GM23338 (cell line): ENCODE results near the gene ACTL6B. TPM values are rescaled to one million over a fixed set of nuclear protein-coding genes. Genes with fewer than 3 reads are reported as not detected.

Experiments used
- ATAC-seq: fragments of 200-7000 bp; cut with Tn5 transposase; 3 replicates; pipeline ENCODE4 v1.9.1; 2020
- DNase-seq: peaks from one replicate; pipeline ENCODE4 v3.0.0-alpha.2; 2015; ENCODE audit warnings: low spot score
- H2AFZ ChIP-seq: fragments of 200-600 bp; sonication (generic); 2 replicates; pipeline ENCODE4 v1.8.0; 2016; ENCODE audit warnings: antibody characterized with exemption, mild to moderate bottlenecking, moderate library complexity
- H3F3A ChIP-seq: fragments of 200-600 bp; sonication (generic); replicated peaks from 2 replicates; pipeline ENCODE4 v1.8.0; 2017; ENCODE audit warnings: antibody characterized with exemption, mixed run types, low read depth
- H3K27ac ChIP-seq: fragments of 200-600 bp; sonication (generic); 2 replicates; pipeline ENCODE4 v1.6.1; 2016; ENCODE audit warnings: low read depth
- H3K27me3 ChIP-seq: fragments of 200-600 bp; sonication (generic); 2 replicates; pipeline ENCODE4 v1.8.0; 2016; ENCODE audit warnings: mild to moderate bottlenecking, mixed run types, moderate library complexity; ENCODE audit not compliant: insufficient read depth
- H3K36me3 ChIP-seq: fragments of 200-600 bp; sonication (generic); 2 replicates; pipeline ENCODE4 v1.8.0; 2016; ENCODE audit warnings: mild to moderate bottlenecking; ENCODE audit not compliant: insufficient read depth
- H3K4me1 ChIP-seq: fragments of 200-600 bp; sonication (generic); 2 replicates; pipeline ENCODE4 v1.8.0; 2016; ENCODE audit warnings: mild to moderate bottlenecking, moderate library complexity; ENCODE audit not compliant: insufficient read depth
- H3K4me2 ChIP-seq: fragments of 200-600 bp; sonication (generic); 2 replicates; pipeline ENCODE4 v1.7.1; 2017; ENCODE audit warnings: mixed run types
- H3K4me3 ChIP-seq: fragments of 200-600 bp; sonication (generic); 2 replicates; pipeline ENCODE4 v1.6.1; 2016; ENCODE audit warnings: mixed run types
- H3K79me2 ChIP-seq: fragments of 200-600 bp; sonication (generic); replicated peaks from 2 replicates; pipeline ENCODE4 v1.8.0; 2017; ENCODE audit warnings: mild to moderate bottlenecking; ENCODE audit not compliant: insufficient read depth
- H3K9me2 ChIP-seq: fragments of 200-600 bp; sonication (generic); 2 replicates; pipeline ENCODE4 v1.8.0; 2017; ENCODE audit not compliant: insufficient read depth
- H4K20me1 ChIP-seq: fragments of 200-600 bp; sonication (generic); replicated peaks from 2 replicates; pipeline ENCODE4 v1.8.0; 2017; ENCODE audit warnings: mild to moderate bottlenecking; ENCODE audit not compliant: insufficient read depth
- H3K27ac Mint-ChIP-seq: 2 replicates; pipeline ENCODE4 v1.8.0; 2020; ENCODE audit warnings: inconsistent platforms, mild to moderate bottlenecking, moderate library complexity, mixed read lengths
- H3K27me3 Mint-ChIP-seq: 3 replicates; pipeline ENCODE4 v1.8.0; 2022; ENCODE audit warnings: low read depth, mild to moderate bottlenecking, moderate library complexity, mixed read lengths, inconsistent platforms; ENCODE audit not compliant: insufficient read depth, poor library complexity
- H3K36me3 Mint-ChIP-seq: 3 replicates; pipeline ENCODE4 v1.8.0; 2021; ENCODE audit warnings: low read depth, mild to moderate bottlenecking, inconsistent platforms, moderate library complexity, mixed read lengths
- H3K4me1 Mint-ChIP-seq: 3 replicates; pipeline ENCODE4 v1.8.0; 2020; ENCODE audit warnings: mild to moderate bottlenecking, inconsistent platforms, mixed read lengths
- H3K4me3 Mint-ChIP-seq: 3 replicates; pipeline ENCODE4 v1.8.0; 2021; ENCODE audit warnings: moderate library complexity, mild to moderate bottlenecking, inconsistent platforms, mixed read lengths
- H3K9me3 Mint-ChIP-seq: 3 replicates; pipeline ENCODE4 v1.8.0; 2020; ENCODE audit warnings: moderate library complexity, mild to moderate bottlenecking, inconsistent platforms, mixed read lengths
- CREB1 ChIP-seq: fragments of 250-450 bp; sonication (Bioruptor Pico); IDR thresholded peaks from 2 replicates; pipeline ENCODE4 v1.5.0; 2020; ENCODE audit warnings: low read depth, mild to moderate bottlenecking, moderate library complexity
- CTCF ChIP-seq, 2 experiments: fragments of 200-600 bp in 1 of 2; sonication (generic) in 1 of 2; conservative IDR thresholded peaks; 2 replicates each; pipeline versions ENCODE4 v1.5.1 to v1.6.1; 2016 to 2017; ENCODE audit warnings: antibody characterized with exemption in 2 of 2, low read depth in 2 of 2, mild to moderate bottlenecking in 2 of 2, moderate library complexity in 1 of 2
- EZH2phosphoT487 ChIP-seq: fragments of 200-600 bp; sonication (generic); IDR thresholded peaks from one replicate; pipeline ENCODE4 v1.8.1; 2018; ENCODE audit warnings: antibody characterized with exemption; ENCODE audit not compliant: unreplicated experiment
- JUNB ChIP-seq: IDR thresholded peaks from one replicate; pipeline ENCODE4 v1.6.1; 2016; ENCODE audit warnings: antibody characterized with exemption; ENCODE audit not compliant: unreplicated experiment
- NANOG ChIP-seq: IDR thresholded peaks from 2 replicates; pipeline ENCODE4 v1.6.1; 2016; ENCODE audit warnings: antibody characterized with exemption, borderline replicate concordance
- STAT1 ChIP-seq: IDR thresholded peaks from one replicate; pipeline ENCODE4 v1.6.1; 2016; ENCODE audit warnings: antibody characterized with exemption; ENCODE audit not compliant: unreplicated experiment
- ZNF114 ChIP-seq: fragments of 250-450 bp; sonication (Bioruptor Pico); IDR thresholded peaks from 2 replicates; pipeline ENCODE4 v1.5.0; 2020; ENCODE audit warnings: mild to moderate bottlenecking, moderate library complexity
- polyA plus RNA-seq: library from polyadenylated mRNA; unstranded; fragments of >200 nt; fragmentation: Nextera tagmentation; extraction: Ambion mirVana; gene quantifications from 2 replicates; pipeline ENCODE4 v1.2.1, GENCODE V29; 2016
- total RNA-seq: library from RNA; depleted of rRNA; stranded (reverse); fragments of >200 nt; shearing (Covaris generic); gene quantifications from 2 replicates; pipeline ENCODE4 v1.2.3, GENCODE V29; 2014
- TF ChIP-seq, protein P1 (sequence below): IDR thresholded peaks from one replicate; pipeline ENCODE4 v1.6.1; 2018; ENCODE audit warnings: antibody characterized with exemption; ENCODE audit not compliant: unreplicated experiment

Gene ACTL6B
- total and polyA plus RNA-seq, 2 experiments from 2014 or later = 0.69 to 2.5 TPM

DNA sequence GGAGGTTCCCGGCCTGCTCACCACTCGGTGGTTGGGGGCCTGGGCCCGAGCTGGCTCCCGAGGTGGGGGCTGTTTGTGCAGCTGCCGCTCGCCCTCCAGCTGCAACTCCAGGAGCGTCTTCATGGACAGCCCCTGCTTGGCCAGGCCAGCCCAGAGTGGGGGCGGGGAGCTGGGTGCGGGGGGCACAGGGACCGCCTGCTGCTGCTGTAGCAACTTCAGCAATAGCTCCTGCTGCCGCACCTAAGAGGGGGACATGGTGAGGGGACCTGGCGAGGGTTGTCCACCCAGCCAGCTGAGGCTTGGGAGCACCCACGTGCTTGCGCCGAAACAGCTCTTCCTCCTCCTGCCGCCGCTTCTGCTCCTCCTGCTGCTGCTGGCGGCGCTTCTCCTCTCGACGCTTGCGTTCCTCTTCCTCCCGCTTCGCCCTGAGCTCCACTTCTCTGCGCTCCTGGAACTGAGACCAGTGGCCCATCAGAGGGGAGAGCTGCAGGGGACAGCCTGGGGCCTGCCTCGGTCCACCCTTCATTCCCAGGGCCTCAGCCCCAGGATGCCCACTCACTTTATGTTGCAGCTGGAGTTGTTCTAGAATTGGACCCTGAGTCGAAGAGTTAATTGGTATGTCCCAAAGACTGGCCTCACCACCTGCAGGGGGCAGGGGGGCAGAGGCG is 26.9 kb upstream of the ACTL6B start (continued):
- no peak for TF ChIP-seq CTCF (conservative IDR thresholded peaks at IDR 0.05; ENCODE audit: low read depth in 2 of 2)
- TF ChIP-seq, protein P1, sequence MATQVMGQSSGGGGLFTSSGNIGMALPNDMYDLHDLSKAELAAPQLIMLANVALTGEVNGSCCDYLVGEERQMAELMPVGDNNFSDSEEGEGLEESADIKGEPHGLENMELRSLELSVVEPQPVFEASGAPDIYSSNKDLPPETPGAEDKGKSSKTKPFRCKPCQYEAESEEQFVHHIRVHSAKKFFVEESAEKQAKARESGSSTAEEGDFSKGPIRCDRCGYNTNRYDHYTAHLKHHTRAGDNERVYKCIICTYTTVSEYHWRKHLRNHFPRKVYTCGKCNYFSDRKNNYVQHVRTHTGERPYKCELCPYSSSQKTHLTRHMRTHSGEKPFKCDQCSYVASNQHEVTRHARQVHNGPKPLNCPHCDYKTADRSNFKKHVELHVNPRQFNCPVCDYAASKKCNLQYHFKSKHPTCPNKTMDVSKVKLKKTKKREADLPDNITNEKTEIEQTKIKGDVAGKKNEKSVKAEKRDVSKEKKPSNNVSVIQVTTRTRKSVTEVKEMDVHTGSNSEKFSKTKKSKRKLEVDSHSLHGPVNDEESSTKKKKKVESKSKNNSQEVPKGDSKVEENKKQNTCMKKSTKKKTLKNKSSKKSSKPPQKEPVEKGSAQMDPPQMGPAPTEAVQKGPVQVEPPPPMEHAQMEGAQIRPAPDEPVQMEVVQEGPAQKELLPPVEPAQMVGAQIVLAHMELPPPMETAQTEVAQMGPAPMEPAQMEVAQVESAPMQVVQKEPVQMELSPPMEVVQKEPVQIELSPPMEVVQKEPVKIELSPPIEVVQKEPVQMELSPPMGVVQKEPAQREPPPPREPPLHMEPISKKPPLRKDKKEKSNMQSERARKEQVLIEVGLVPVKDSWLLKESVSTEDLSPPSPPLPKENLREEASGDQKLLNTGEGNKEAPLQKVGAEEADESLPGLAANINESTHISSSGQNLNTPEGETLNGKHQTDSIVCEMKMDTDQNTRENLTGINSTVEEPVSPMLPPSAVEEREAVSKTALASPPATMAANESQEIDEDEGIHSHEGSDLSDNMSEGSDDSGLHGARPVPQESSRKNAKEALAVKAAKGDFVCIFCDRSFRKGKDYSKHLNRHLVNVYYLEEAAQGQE = no peak

- ATAC-seq (no peak), DNase-seq (no peak)
- Mint-ChIP-seq H3K36me3 (peaks cover 66% of the 10 kb centered on the region), H3K9me3 (no peaks in the 10 kb centered on the region), H3K4me3 (no peak overlapping the region), H3K27ac (no peak overlapping the region), H3K4me1 (peaks cover 9% of the 10 kb centered on the region), H3K27me3 (peaks cover 16% of the 10 kb centered on the region)
- Histone ChIP-seq H3K36me3 (no peaks in the 10 kb centered on the region; the same call in 1 of the 2 replicates), H4K20me1 (no peaks in the 10 kb centered on the region; the same call in 1 of the 2 replicates), H3K27me3 (no peaks in the 10 kb centered on the region), H3F3A (peaks cover 41% of the 10 kb centered on the region; the same call in 1 of the 2 replicates), H3K79me2 (no peaks in the 10 kb centered on the region), H3K4me3 (no peak overlapping the region), H3K9me2 (no peaks in the 10 kb centered on the region), H3K4me1 (peaks cover 11% of the 10 kb centered on the region), H3K4me2 (no peak overlapping the region), H2AFZ (no peak overlapping the region), H3K27ac (no peak overlapping the region)
- TF ChIP-seq EZH2phosphoT487 (no peak), CREB1 (CRISPR knock-in tag) (no peak), NANOG (no peak), ZNF114 (CRISPR knock-in tag) (no peak), JUNB (no peak), STAT1 (no peak), CTCF (conservative IDR thresholded peaks at IDR 0.05; ENCODE audit: low read depth in 2 of 2) (no peak)
- TF ChIP-seq, protein P1 = no peak
Observed at GRCh38 chr7:100682228-100682741, 26.0 kb upstream of the ACTL6B start.
